NK-92 (cell line): ENCODE results near the gene HSPG2.
"Not testable (repeated sequence)": the region's sequence is repeated elsewhere in the genome, so short reads cannot be mapped to it uniquely, and the experiment has no call there.

ENCODE experiments used
- DNase-seq: peaks from one replicate; lab custom pipeline; 2025; ENCODE audit not compliant: unreplicated experiment; lab: John Stamatoyannopoulos, UW

The HSPG2 gene

GRCh38 chr1:21935393-21935804 is 1.7 kb downstream of the HSPG2 start:
- DNase-seq = no peak

GRCh38 chr1:21933397-21934248 is 3.5 kb downstream of the HSPG2 start:
- no peak for DNase-seq

- DNase-seq = no peak
Observed at GRCh38 chr1:21932127-21932526, 5.0 kb downstream of the HSPG2 start.

GRCh38 chr1:21931171-21932093 is 5.7 kb downstream of the HSPG2 start:
- DNase-seq = no peak

- DNase-seq = no peak
Observed at GRCh38 chr1:21930629-21931170, 6.4 kb downstream of the HSPG2 start.

- DNase-seq = no peak
Observed at GRCh38 chr1:21930080-21930571, 7.0 kb downstream of the HSPG2 start.

- no peak for DNase-seq
Observed at GRCh38 chr1:21927533-21928237, 9.4 kb downstream of the HSPG2 start.

- no peak for DNase-seq
Observed at GRCh38 chr1:21926814-21927532, 10.1 kb downstream of the HSPG2 start.

GRCh38 chr1:21926065-21926464 is 11.0 kb downstream of the HSPG2 start:
- DNase-seq = no peak

- no peak for DNase-seq
Observed at GRCh38 chr1:21925334-21925940, 11.7 kb downstream of the HSPG2 start.

- DNase-seq = no peak
Observed at GRCh38 chr1:21924503-21925005, 12.6 kb downstream of the HSPG2 start.

- DNase-seq = no peak
Observed at GRCh38 chr1:21922090-21923013, 14.8 kb downstream of the HSPG2 start.

GRCh38 chr1:21921100-21921875 is 15.8 kb downstream of the HSPG2 start:
- no peak for DNase-seq

- no peak for DNase-seq
Observed at GRCh38 chr1:21919520-21919919, 17.6 kb downstream of the HSPG2 start.

GRCh38 chr1:21917239-21917631 is 19.9 kb downstream of the HSPG2 start:
- DNase-seq = not testable (repeated sequence)

GRCh38 chr1:21916447-21917238 is 20.5 kb downstream of the HSPG2 start:
- no peak for DNase-seq
